HG03342 (cell line): Measurements from ENCODE around the gene SRC.

Experiments used
- ATAC-seq: cut with Tn5 transposase; IDR thresholded peaks from one replicate; pipeline ENCODE4 v1.9.1; 2021; ENCODE audit warnings: mild to moderate bottlenecking, moderate library complexity; ENCODE audit not compliant: unreplicated experiment

Gene SRC

DNA sequence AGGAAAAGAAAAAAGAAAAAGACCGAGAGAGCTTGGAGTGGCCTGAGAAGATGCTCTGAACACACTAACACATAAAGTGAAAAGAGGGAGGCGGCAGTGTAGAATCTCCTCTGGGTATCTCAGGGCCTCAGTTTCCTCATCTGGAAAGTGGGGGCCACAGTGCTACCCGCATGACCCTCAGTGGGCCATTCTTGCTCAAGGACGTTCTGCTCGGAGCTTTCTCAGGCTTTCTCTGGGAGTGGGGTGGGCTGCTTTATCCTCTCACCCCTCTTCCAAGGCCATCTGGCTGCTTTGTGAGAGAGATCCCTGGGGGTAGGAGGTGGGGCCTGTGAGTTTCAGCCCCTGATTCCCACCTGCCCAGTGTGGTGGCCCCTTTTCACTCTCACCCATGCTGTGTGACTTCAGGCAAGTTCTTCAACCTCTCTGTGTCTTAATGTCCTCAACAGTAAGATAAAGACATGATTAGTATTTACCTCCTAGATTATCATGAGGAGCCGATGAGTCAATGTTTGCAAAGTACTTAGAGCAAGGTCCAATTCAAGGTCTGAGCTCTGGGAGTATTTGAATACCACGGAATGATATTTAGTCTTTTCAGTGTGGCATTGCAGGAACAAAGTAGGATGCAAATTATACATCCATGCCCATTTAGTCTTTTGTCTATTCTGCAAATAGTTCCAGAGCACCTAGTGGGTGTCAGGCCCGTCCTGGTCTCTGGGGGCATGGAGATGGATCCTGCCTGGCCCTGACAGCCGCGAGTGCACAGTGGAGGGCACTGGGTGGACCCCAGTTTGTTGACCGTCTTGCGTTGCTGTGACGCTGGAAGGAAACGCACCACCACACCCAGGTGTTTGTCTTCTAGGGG is 34.3 kb downstream of the SRC start:
- no peak for ATAC-seq

DNA sequence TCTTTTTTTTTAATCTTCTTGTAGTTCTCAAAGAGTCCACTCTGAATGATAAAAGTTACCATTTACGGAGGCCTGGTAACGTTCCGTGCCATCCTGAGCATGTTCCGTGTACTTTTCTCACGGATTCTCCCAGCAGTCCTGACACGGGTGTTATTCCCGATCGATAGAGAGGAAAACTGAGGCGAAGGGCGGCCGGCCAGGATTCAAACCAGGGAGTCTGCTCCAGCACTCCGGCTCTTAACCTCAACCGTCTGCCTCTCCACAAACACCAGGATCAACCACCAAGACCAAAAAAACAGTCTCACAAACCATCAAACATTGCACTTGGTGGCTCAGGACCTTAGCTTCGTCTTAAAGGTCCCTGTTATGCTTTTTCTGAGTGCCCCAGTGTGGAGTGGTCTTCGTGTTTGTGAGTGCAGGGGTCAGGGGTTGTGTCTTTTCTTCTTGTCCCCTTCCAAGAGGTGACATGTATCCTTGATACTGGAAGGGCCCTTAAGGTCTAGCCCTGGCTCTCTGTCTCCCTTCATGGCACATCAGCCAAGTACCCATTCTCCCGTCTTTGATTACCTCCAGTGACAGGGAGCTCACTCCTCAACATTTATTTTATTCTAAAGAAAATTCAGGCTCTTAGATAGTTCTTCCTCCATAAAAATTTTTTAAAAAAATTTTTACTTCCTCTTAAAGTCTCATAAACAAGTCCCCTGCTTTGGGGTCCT is 35.1 kb downstream of the SRC start:
- ATAC-seq = no peak

DNA sequence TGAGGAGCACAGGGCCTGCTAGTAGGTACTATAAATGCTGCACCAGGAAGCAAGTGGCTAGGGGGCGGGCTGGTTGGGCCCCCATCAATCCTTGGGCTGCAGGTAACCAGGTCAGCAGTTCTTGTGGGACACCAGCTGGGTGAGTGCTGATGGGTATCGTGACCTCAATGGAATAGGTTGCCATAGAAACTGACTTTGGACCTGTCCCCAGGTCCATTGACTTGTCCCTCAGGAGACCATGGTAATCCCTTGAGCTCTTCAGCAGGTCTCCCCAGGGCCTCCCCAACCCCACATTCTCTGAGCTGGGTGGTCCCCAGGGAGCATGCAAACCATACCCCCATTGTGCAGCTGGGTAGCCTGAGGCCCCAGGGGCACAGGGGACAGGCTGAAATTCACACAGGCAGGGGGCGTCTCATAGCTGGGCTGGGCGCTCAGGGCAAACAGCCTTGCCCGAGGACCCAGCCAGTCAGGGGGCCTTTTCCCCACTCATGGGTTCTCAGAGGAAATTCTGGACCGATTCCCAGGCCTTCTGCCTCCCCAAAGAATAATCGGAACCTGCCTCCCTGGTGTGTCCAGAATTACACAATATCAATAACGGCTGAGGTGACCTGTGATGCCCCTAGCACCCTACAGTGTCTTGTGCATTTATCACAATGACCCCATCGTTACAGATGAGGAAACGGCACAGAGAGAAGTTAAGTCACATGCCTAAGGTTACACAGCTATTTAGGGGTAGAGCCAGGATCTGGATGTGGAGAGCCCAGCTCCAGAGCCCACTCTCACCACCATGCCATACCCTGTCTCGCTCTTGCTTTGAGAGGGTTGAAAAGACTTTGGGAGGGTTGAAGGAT is 35.9 kb downstream of the SRC start:
- ATAC-seq = no peak

DNA sequence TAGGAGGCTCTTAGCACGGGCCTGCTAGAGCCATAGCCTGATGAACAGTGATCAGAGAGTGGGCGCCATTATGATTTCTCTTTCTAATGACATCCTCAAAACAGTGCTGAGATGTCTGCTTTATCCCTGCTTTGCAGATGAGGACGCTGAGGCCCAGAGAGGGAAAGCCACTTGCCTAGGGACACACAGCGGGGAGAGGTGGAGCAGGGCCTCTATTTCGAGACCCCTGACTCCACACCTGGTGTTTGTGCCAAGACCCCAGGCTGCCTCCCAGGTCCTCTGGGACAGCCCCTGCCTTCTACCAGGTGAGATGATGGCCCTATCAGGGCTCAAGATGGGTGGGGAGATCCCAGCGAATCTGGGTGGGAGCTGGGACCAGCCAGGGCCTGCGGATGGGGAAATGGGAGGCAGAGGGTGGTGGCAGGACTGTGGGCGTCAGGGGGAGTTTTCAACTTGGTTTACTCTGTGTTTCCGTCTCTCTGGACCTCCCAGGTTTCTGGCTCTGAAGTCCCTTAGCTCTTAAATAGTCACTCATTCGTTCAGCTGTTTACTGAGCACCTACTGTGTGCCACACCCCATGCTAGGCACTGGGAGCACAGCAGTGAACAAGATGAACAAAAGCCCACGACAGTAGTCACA is 36.7 kb downstream of the SRC start:
- no peak for ATAC-seq

DNA sequence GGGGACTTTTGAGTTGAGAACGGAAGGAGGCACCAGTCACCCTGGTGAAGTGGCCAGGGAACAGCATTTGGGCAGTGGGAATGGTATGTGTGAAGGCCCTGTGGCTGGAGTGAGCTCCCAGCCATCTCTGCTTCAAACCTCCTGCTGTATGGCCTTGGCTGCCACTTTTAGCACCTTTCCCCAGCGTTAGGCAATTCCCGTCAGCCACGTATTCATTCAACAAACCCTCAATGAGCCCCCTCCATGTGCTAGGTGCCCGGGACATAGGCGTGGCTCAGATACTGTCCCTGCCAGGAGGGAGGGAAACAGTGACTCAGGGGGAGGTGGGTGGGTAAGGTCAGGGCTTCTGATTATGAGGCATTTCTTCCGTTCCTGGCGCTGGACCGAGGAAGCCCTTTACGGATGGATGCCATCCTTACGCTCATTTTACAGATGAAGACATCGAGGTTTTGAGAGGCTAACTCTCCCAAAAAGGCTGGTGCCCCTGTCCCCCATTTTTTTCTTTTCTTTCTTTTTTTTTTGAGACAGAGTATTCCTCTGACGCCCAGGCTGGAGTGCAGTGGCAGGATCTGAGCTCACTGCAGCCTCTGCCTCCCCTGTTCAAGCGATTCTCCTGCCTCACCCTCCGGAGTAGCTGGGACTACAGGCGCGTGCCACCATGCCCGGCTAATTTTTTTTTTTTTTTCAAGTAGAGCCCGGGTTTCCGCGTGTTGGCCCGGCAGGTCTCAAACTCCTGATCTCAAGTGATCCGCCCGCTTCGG is 37.5 kb downstream of the SRC start:
- ATAC-seq = no peak

DNA sequence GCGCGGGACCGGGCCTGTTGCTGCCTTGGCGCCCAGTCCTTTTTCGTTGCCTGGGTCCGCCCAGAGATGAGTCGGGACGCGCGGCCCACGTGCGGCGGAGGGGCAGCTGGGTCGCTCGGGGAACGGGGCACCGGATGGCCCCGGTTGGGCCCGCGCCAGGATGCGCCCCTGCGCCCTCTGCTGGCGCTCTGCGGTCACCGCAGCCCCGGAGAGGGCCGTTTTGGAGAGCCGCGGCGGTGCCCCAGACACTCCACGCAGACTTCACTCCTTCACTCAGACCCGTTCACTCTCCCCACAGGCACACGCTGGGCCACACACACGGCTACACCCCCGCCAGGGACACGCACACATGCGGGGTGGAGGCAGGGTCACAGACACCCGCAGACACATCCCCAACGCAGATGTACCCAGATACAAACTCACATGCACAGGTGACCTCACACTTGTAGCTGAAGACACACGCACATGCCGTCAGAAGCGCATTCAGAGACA is 38.8 kb downstream of the SRC start:
- peak; percentile 40 for ATAC-seq

DNA sequence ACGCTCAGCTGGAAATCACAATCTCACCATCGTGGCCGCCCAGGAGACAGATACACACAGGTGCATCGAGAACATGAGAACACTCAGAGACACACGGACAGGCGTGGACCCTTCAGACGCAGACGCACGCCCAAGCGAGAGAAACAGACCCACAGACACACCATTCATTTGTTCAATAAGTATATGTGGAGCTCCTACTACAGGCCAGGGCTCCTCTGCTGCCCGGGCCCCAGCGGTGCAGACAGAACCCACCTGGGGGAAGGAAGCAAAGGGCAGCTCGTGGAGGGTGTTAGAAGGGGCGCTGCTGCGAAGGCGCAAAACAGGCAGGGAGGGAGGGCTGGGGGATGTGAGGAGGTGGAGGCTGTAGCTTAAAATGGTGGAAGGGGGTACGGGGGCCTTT is 39.2 kb downstream of the SRC start:
- ATAC-seq = no peak

DNA sequence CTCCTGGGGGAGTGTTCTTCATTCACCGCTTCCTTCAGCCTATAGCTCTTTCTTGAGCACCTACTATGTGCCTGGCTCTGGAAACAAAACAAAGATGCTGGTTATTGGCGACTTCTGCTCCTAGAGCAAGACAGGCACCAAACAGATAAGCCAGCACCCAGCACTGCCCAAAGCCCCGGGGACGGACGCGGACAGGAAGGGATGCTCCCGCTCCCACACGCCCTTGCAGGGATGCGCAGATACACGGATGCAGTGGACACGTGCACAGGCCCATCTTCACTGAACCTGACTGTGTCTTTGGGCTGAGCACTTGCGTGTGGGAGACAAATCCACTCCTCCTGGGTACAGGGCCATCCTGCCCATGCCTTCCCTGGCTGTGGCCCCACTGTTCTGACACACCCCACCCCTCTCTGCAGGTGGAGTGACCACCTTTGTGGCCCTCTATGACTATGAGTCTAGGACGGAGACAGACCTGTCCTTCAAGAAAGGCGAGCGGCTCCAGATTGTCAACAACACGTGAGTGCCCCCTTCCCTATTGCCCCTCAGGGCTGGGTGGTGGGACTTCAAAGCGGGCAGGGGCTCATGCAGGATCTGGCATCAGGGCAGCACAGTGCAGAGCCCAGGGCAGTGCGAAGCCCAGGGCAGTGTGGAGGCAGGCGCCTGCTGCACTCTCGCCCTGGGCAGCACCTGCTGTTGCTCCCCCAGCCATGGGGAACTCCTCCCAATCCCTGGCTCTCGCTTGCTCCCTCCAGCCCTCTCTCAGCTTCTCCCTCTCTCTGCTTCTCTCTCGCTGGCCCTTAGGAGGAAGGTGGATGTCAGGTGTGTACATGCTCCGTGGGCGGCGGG is 39.9 kb downstream of the SRC start:
- ATAC-seq = no peak

DNA sequence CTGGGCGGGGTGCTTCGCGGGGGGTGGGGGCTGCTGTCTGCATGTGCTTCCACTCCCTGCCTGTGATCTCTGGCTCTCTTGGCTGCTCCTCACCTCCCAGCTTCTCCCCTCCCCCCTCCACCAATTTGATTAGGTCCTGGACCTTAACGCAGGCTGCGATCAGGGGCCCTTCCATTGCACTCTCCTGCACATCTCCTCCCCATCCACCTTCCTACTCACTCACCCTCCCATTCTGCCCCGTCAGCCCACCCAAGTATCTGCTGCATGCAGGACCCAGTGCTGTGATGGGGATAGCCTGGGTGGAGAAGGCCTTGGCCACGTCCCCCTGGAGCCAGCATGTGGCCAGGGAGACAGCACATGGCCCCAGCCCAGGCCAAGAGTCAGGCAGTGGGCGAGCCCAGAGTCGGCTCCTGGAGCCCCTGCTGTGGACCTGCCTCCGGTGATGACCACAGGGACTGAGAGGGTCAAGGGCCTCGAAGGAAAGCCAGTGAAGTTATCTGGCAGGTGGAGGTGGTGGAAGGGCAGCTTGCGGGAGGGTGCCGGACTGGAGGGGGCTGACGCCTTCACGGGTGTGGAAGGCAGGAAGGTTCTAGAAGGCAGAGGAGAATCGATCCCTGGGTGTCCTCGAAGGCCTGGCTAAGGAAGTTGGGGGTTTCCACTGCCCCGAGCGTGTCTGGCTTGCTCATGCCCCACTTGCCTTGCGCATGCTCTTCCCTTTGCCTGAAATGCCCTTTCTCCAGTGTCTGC is 40.7 kb downstream of the SRC start:
- ATAC-seq = no peak

DNA sequence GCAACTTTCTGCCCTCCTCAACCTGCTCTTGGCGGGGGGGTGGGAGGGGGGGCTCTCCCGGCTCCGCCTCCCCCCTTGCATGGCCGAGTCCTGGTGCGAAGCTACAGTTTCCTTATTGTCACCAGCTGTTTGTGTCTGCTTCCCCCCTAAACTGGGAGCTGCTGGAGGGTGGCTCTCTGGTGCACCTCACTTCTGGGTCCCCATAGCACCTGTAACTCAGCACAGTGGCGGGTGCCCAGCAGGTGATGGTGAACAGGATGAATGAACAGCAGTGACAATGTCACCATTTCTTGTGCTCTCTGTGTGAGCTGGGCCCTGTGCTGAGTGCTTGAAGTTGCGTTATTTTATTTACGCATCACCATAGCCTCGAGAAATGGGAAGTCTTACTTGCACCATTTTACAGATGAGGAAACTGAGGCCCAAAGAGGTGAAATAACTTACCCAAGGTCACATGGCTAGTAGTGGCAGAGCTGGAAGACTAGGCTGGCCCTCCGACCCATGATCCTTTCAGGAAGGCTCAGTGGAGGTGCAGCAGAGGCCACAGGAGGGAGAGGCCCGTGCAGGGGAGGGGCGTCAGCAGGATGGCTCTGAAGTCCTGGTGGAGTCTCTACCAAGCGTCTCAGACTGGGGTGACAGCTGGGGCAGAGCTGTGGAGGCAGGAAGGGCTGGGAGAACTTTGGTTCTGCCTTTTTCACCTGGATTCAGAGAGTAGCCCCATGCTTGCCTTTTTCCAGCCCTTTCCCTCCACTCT is 41.8 kb downstream of the SRC start:
- no peak for ATAC-seq

DNA sequence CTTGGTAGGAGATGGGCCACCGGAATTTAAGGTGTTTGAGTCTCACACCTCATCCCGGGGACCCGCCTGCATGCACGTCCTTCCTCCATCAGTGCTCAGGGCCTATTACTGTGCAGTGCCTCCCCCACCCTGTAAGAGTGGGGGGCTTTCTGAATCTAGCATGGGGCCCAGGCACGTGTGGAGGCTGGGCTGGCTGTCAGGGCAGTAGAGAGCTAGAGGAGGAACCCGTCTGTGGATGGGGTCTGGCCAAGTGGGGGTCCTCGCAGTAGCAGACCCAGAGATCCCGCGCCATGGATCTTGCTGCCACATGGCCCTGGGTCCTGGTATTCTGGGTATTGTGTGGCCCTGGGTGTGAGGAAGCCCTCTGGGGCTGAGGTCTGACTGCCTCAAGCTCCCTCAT is 42.9 kb downstream of the SRC start:
- no peak for ATAC-seq

DNA sequence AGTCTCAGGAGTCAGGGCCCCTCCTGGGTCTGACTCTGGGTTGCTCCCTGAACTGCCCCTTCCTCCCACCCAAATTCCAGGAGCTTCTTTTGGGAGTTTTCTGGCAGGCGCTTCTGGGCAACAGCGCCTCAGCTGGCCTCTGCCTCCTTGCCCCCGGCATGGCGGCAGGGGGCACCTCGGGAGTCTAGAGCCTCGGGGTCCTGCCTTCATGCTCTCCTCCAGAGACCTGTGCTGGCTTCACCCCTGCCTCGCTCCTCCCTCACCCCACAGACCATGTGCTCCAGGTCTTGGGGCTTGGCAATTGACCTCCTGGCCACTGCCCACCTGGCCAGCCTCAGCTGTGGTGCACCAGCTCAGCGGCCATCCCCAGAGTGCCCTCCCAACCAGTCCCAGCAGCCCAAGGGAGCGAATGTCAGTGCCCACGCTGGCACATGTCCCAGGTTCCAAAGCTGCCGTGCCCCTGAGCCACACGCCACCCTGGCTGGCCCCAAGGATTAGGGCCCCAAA is 43.4 kb downstream of the SRC start:
- ATAC-seq = no peak

DNA sequence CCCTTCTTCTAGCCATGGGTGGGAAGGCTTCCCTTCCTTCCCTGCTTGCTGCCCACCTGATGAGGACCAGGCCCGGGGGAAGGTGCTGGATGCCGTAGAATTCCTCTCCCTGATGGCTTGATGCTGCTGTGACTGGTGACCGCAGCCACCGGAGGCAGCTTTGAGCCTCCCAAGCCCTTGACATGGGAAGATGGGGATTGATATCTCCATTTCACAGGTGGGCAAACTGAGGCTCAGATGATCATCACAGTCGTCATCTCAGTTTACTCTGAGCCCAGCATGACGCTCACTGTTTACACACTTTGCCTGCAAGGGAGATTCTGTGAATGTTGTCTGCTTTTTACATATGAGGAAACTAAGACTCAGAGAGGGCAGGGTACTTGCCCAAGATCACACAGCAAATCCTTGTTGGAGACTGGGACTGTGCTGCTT is 43.9 kb downstream of the SRC start:
- no peak for ATAC-seq

DNA sequence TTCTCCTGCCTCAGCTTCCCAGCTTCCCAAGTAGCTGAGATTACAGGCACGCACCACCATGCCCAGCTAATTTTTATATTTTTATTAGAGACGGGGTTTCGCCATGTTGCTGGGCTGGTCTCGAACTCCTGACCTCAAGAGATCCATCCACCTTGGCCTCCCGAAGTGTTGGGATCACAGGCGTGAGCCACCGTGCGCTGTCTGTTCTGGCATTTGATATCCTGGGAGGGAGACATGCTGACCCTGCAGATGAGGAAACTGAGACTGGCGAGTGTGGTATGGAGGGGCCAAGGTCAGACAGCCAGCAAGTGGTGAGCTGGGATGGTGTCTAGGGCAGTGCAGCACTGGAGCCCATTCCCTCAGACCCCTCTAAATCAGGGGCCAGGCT is 44.6 kb downstream of the SRC start:
- ATAC-seq = no peak

DNA sequence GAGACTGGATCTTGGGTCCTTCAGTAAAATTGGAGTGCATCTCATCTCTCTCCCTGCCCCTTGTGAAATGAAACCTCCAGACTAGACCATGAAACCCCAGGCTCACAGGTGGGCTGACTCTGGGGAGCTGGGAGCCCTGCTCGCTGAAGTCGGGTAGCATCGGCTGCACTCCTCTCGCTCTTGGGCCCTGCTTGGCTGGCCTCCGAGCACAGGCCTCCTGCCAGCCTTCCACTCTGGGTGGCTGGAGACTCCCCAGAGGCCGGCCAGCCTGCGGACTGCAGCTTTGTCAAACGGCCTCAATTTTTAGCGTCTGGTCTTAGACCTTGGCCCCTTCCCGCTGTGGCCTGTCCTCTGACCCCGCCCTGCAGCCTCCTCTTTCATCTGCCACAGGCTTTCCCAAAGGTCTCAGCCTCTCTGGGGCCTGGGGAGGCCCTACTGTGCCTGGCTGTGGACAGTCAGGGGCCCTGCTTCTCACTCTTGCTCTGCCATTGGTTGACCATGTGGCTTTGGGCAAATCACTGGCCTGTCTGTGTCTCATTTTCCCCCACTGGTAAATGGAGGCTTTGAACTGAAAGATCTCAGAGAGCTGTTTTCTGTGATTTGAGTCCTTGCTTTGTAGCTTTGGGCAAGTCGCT is 45.1 kb downstream of the SRC start:
- ATAC-seq = no peak

DNA sequence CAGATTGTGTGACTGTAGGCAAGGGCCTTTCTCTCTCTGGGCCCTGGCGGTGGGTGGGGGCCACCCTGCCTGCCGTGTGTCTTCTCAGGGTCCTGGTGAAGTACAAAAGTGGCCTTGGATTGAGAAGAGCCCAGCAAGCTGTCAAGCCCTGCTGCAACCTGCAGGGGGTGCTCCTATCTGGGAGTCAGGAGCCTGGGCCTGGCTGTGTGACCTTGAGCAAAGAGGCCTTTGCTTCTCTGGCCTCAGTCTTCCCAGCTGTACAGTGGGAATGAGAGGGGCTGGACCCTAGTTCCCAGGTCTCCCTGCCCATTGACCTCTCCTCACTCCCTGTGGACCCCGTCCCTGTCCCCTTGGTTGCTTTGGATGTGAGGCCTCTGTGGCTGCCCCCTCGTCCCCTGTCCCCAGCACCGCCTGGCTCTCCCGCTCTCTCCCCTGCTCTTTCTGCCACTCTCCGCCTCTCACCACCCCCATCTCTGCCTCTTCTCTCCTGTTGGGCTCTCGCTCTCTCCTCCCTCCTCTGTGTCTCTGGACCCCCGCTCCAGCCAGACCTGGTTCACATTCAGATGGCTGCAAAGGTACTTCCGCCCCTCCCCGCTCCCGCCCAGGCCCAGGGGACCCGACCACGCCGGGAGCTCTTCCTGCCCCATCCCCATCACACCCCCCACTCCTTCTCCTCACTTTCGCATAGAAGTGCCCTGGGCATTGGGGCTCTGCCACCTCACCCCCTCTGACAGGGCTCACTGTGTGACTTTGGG is 46.7 kb downstream of the SRC start:
- ATAC-seq = no peak
